ENCODE results near the gene ENG. TPM values are rescaled to one million over a fixed set of nuclear protein-coding genes. Genes with fewer than 3 reads are reported as not detected.
A peak's percentile ranks its signal among the peaks of the same experiment; 100 is the strongest.

The ENG gene
- total and polyA plus RNA-seq, 8 donors: 9.7 to 42.4 (median 20.5) TPM

DNA sequence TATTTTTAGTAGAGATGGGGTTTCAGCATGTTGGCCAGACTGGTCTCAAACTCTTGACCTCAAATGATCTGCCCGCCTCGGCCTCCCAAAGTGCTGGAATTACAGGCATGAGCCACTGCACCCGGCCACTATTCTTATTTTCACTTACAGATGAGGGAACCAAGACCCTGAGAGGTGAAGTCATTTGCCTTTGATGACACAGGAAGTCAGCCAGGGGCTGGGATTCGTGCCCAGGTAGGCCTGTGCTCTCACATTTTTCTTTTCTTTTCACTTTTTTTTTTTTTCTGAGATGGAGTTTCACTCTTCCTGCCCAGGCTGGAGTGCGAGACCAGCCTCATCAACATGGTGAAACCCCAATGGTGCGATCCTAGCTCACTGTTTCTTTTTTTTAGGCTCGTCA is 22.2 kb downstream of the ENG start:
- intact Hi-C loops (cut with DNase I): no loop called here
- DNase-seq: no peak
- Histone ChIP-seq H3K4me1 (peaks cover 0 to 5% (median 3%) of the 10 kb centered on the region in 3 donors), H3K27ac (peak overlapping the region in 2 of 4 donors; percentile 2 to 44), H3K27me3 (no peaks in the 10 kb centered on the region), H3K36me3 (no peaks in the 10 kb centered on the region), H3K9me3 (no peaks in the 10 kb centered on the region), H3K4me3 (no peak overlapping the region)
- 63% methylated on average over 7 of the region's 7 CpGs for WGBS, 2 donors
- ATAC-seq: no peak
- TF ChIP-seq, protein P1, sequence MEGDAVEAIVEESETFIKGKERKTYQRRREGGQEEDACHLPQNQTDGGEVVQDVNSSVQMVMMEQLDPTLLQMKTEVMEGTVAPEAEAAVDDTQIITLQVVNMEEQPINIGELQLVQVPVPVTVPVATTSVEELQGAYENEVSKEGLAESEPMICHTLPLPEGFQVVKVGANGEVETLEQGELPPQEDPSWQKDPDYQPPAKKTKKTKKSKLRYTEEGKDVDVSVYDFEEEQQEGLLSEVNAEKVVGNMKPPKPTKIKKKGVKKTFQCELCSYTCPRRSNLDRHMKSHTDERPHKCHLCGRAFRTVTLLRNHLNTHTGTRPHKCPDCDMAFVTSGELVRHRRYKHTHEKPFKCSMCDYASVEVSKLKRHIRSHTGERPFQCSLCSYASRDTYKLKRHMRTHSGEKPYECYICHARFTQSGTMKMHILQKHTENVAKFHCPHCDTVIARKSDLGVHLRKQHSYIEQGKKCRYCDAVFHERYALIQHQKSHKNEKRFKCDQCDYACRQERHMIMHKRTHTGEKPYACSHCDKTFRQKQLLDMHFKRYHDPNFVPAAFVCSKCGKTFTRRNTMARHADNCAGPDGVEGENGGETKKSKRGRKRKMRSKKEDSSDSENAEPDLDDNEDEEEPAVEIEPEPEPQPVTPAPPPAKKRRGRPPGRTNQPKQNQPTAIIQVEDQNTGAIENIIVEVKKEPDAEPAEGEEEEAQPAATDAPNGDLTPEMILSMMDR (IDR thresholded peaks at IDR 0.05): no peak
- FAIRE-seq: no peak

DNA sequence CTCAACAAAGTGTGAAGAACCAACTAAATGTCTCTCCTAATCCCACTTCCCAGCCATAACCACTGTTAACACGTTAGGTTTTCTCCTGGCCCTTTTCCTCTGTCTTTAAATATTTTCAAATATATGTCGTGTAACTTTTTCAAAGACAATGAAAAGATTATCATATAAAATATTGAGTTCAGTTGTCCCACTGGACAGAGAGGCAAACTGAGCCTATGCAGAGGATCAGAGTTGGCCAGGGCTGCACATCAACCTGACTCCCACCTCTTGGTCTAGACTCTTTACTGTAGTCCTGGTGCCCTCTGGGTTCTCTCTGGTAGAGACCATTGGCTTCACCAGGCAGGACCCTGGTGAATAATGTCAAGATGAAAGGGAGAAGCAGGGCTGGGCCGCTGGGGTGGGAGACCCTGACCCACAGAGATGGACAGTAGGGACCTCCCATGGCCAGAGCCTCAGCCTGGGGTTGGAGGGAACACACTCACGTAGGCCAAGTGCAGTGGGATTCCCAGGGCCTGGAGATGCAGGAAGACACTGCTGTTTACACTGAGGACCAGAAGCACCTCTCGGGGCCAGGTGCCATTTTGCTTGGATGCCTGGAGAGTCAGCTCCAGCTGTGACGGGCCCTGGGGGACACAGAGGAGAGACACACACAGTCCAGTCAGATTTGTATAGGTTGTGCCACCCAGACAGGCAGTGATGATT is 25.1 kb downstream of the ENG start:
- intact Hi-C loops (cut with DNase I): no loop called here

DNA sequence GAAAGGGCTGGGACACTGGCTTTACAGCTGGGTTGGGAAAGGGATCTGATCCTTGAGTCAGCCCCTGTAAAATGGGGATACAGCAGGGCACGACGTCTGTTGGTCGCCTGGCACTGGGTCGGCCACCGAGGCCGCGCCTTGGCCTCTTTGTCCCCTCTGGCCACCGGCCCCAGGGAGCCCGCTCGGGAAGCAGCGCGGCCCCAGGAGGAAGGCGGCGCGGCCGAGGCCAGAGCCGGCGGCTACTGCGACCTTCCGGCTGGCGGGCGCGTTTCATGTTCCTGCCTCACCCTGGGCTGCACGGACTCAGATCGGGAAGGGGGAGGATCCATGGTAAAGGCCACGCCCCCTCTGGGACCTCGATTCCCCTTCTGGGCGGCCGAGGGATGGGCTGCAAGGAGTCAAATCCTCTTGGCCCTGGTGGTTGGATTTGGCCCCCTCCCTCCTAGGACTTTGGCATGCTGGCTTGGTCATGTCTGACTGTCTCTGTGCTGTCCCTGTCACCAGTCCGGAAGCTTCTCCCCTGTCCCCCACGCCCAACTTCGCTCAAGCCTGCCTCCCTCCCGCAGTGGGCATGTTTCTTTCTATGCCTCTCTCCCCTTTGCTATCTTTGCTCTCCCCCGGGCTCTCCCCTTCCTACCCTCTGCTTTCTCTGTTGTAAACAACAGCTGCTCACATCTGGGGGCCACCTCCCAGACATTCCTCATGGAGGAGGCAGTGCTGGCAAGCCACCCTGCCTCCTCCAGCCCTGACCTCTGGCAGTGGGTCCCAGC is 26.0 kb downstream of the ENG start:
- peak overlapping the region in 3 of 4 donors; percentile 12 to 33 (median 22) for H3K27ac ChIP-seq
- intact Hi-C loops (cut with DNase I): no loop called here
- DNase-seq (peak; percentile 72 to 87 (median 82)), FAIRE-seq (no peak), ATAC-seq (peak; percentile 82 to 87 (median 86))
- H3K27me3 ChIP-seq: no peaks in the 10 kb centered on the region
- H3K4me3 ChIP-seq: peak overlapping the region in 2 of 4 donors; percentile 29 to 35
- no peaks in the 10 kb centered on the region for H3K36me3 ChIP-seq
- H3K9me3 ChIP-seq: no peaks in the 10 kb centered on the region
- H3K4me1 ChIP-seq: peaks cover 0 to 5% (median 3%) of the 10 kb centered on the region in 3 donors
- 12 to 19% methylated on average over 30 to 34 of the region's 34 CpGs for WGBS, 2 donors
- TF ChIP-seq, protein P1 (IDR thresholded peaks at IDR 0.05): no peak

More for the DNA sequence above, 25.1 kb downstream of the ENG start:
- DNase-seq: no peak
- Histone ChIP-seq H3K27me3 (no peaks in the 10 kb centered on the region), H3K36me3 (no peaks in the 10 kb centered on the region), H3K9me3 (no peaks in the 10 kb centered on the region), H3K4me3 (no peak overlapping the region), H3K27ac (no peak overlapping the region), H3K4me1 (peaks cover 0 to 5% (median 3%) of the 10 kb centered on the region in 3 donors)
- TF ChIP-seq, protein P1 (IDR thresholded peaks at IDR 0.05): no peak
- ATAC-seq: no peak
- 88% methylated on average over 6 of the region's 6 CpGs for WGBS, 2 donors
- no peak for FAIRE-seq

DNA sequence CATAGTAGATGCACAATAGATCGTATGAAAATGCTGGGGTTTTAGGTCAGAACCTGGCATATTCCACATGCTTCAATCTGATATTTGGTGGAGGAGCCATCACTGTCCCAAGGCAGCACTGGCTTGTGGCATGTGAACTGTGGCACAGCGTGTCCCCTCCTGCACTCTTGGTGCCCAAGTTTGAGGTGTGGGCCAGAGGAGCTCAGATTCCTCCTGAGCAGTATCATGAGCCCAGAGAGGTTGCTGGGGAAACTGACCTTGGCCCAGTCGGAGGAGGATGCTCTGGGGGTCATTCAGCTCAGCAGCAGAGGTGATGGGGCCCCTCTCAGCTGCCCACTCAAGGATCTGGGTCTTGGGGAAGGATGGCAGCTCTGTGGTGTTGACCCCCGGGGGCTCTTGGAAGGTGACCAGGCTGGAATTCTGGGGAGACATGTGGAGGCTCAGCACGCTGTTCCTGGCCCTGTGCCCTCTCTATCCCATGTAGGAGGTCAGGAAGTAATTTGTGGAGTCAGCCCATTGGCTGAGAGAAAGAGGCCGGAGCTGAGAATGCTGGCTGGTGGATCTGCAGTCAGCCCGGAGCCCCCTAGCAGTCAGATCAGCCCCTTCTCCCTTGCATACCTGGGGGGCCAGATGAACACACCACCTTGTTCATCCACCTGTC is 28.1 kb downstream of the ENG start:
- no peak overlapping the region for H3K4me3 ChIP-seq
- no peaks in the 10 kb centered on the region for H3K36me3 ChIP-seq
- DNase-seq (peak in 1 of 6 donors; percentile 41), ATAC-seq (no peak), FAIRE-seq (no peak)
- WGBS, 2 donors: 43 to 60% methylated on average over 7 of the region's 7 CpGs
- no peak overlapping the region for H3K27ac ChIP-seq
- TF ChIP-seq, protein P1 (IDR thresholded peaks at IDR 0.05): no peak
- H3K27me3 ChIP-seq: no peaks in the 10 kb centered on the region
- H3K4me1 ChIP-seq: peaks cover 0 to 5% (median 3%) of the 10 kb centered on the region in 3 donors
- H3K9me3 ChIP-seq: no peaks in the 10 kb centered on the region
- intact Hi-C loops (cut with DNase I): no loop called here

All from pancreas (tissue), 10 donors.